GM12878 (cell line): ENCODE measurements around the gene CTNS. TPM values are rescaled to one million over a fixed set of nuclear protein-coding genes. Genes with fewer than 3 reads are reported as not detected.
"Not testable (repeated sequence)": the region's sequence is repeated elsewhere in the genome, so short reads cannot be mapped to it uniquely, and the experiment has no call there.

Experiments
- ATAC-seq: fragments of 200-7000 bp; cut with Tn5 transposase; 3 replicates; pipeline ENCODE4 v1.9.1; 2020; ENCODE audit warnings: mild to moderate bottlenecking, moderate library complexity
- BruUV-seq: library from RNA; stranded (reverse); fragments of 400-500 nt; replicated peaks from 2 replicates; lab custom pipeline; 2021; lab: Mats Ljungman, UMichigan
- CTCF ChIA-PET: fragments of 300-600 bp; sonication (Branson Sonifier 250); formaldehyde crosslinking; extraction: SDS; loops from one replicate; lab custom pipeline; 2021; ENCODE audit warnings: inconsistent platforms; lab: Yijun Ruan, JAX
- POLR2A ChIA-PET: fragments of 350-600 bp; formaldehyde crosslinking; extraction: SDS; loops from one replicate; lab custom pipeline; 2021; ENCODE audit warnings: inconsistent platforms; lab: Charles Lee
- RAD21 ChIA-PET: fragments of 300-600 bp; sonication (Branson Sonifier 250); formaldehyde crosslinking; loops from one replicate; lab custom pipeline; 2023; ENCODE audit warnings: antibody characterized with exemption; ENCODE audit not compliant: unreplicated experiment; lab: Charles Lee
- SMC1A ChIA-PET: fragments of 300-600 bp; sonication (Branson Sonifier 250); formaldehyde crosslinking; loops from one replicate; lab custom pipeline; 2023; ENCODE audit not compliant: unreplicated experiment, uncharacterized antibody; lab: Charles Lee
- DNase-seq: peaks from one replicate; pipeline ENCODE4 v3.0.0-alpha.2; 2011; ENCODE audit warnings: low read depth, low spot score
- FAIRE-seq: peaks from 3 replicates; lab custom pipeline; 2011; peaks lifted over from hg19 to GRCh38; lab: Jason Lieb, UNC
- H2AFZ ChIP-seq: 2 replicates; pipeline ENCODE4 v1.6.0; 2011; ENCODE audit warnings: low read depth, low read length, control low read depth; ENCODE audit not compliant: control insufficient read depth
- H3K27ac ChIP-seq: 2 replicates; pipeline ENCODE4 v1.5.1; 2011; ENCODE audit warnings: control low read depth; ENCODE audit not compliant: control insufficient read depth, insufficient read depth
- H3K27me3 ChIP-seq, 2 experiments: replicated peaks in 1 of 2; 2 replicates each; pipeline versions ENCODE4 v1.6.0 to v1.6.1; 2011; ENCODE audit warnings: low read length in 1 of 2; ENCODE audit not compliant: control insufficient read depth in 2 of 2, insufficient read depth in 2 of 2
- H3K36me3 ChIP-seq, 2 experiments: 2 replicates each; pipeline ENCODE4 v1.5.1; 2011; ENCODE audit warnings: low read length in 1 of 2; ENCODE audit not compliant: control insufficient read depth in 2 of 2, insufficient read depth in 2 of 2
- H3K4me1 ChIP-seq: 2 replicates; pipeline ENCODE4 v1.6.1; 2011; ENCODE audit warnings: mild to moderate bottlenecking, low read length, moderate library complexity, mixed read lengths; ENCODE audit not compliant: control insufficient read depth, insufficient read depth
- H3K4me2 ChIP-seq: 2 replicates; pipeline ENCODE4 v1.6.0; 2011; ENCODE audit warnings: control low read depth; ENCODE audit not compliant: control insufficient read depth, insufficient read depth
- H3K4me3 ChIP-seq: fragments of 200-600 bp; sonication (generic); 2 replicates; pipeline ENCODE4 v1.5.1; 2016
- H3K79me2 ChIP-seq: 2 replicates; pipeline ENCODE4 v1.6.0; 2011; ENCODE audit warnings: low read length; ENCODE audit not compliant: control insufficient read depth, insufficient read depth
- H3K9ac ChIP-seq: 2 replicates; pipeline ENCODE4 v1.8.0; 2011; ENCODE audit warnings: low read length, control low read depth, mixed read lengths; ENCODE audit not compliant: control insufficient read depth, insufficient read depth
- H3K9me3 ChIP-seq: replicated peaks from 3 replicates; pipeline ENCODE4 v1.5.1; 2011; ENCODE audit warnings: mild to moderate bottlenecking, low read length; ENCODE audit not compliant: control insufficient read depth, insufficient read depth
- H4K20me1 ChIP-seq: 2 replicates; pipeline ENCODE4 v1.6.0; 2011; ENCODE audit not compliant: control insufficient read depth, insufficient read depth
- CBX5 ChIP-seq: sonication (generic); IDR thresholded peaks from 2 replicates; pipeline ENCODE4 v1.6.1; 2016; ENCODE audit warnings: low read depth, moderate library complexity, mild to moderate bottlenecking, inconsistent platforms
- CEBPB ChIP-seq, 2 experiments: fragments of 150-350 bp in 1 of 2; IDR thresholded peaks; 2 replicates each; pipeline ENCODE4 v1.6.1; 2012 to 2014; ENCODE audit warnings: low read depth in 2 of 2, low read length in 2 of 2, borderline replicate concordance in 1 of 2, inconsistent platforms in 1 of 2
- CHD1 ChIP-seq: IDR thresholded peaks from 2 replicates; pipeline ENCODE4 v1.6.1; 2012; ENCODE audit warnings: low read depth, low read length, improper control_type of control experiment
- NFYB ChIP-seq: IDR thresholded peaks from 2 replicates; pipeline ENCODE4 v1.6.1; 2011; ENCODE audit warnings: low read depth, mild to moderate bottlenecking, low read length, improper control_type of control experiment, moderate library complexity; ENCODE audit not compliant: insufficient read depth
- RCOR1 ChIP-seq: conservative IDR thresholded peaks from 2 replicates; pipeline ENCODE4 v1.6.1; 2012; ENCODE audit warnings: low read depth, low read length, improper control_type of control experiment
- TCF12 ChIP-seq: IDR thresholded peaks from 2 replicates; pipeline ENCODE4 v1.6.1; 2011; ENCODE audit warnings: low read depth, mild to moderate bottlenecking, low read length
- YBX1 ChIP-seq: fragments of 450-650 bp; IDR thresholded peaks from 2 replicates; pipeline ENCODE4 v1.6.1; 2016; ENCODE audit warnings: antibody characterized with exemption
- WGBS: methylation state at CpG from one replicate; pipeline ENCODE4 v1.1.6; 2016; ENCODE audit warnings: low lambda C conversion rate; ENCODE audit not compliant: insufficient replicate concordance, insufficient coverage; ENCODE audit errors: missing lambda C conversion rate; 5-methylcytosine and 5-hydroxymethylcytosine counted together
- in situ Hi-C: fragments of 300-500 bp; cut with MboI; formaldehyde crosslinking; loops from 9 replicates; pipeline ENCODE4 v1.14.3; 2018; ENCODE audit warnings: mixed read lengths
- intact Hi-C: fragments of 100-400 bp; cut with micrococcal nuclease; formaldehyde crosslinking; loops from one replicate; pipeline ENCODE4 v1.14.2; 2022; ENCODE audit not compliant: unreplicated experiment
- polyA plus RNA-seq, 11 experiments: library from polyadenylated mRNA; depleted of rRNA in 4 of 11; unstranded in 6 of 11; stranded (reverse) in 5 of 11; fragments of >200 nt; fragmentation: Nextera tagmentation in 4 of 11; fragmentation: Illumina TruSeq in 1 of 11; extraction: Ambion mirVana in 4 of 11; extraction: Trizol in 1 of 11; gene quantifications; 1 replicate in 1 of 11; 2 replicates in 10 of 11; pipeline versions ENCODE4 v1.2.1 to v1.2.3, GENCODE V29; 2011 to 2016; ENCODE audit warnings: inconsistent platforms in 2 of 11, missing spikeins in 2 of 11, low read depth in 1 of 11
- total RNA-seq, 4 experiments: library from RNA; depleted of rRNA in 3 of 4; stranded (reverse); fragments of >200 nt in 3 of 4; fragmentation: Illumina TruSeq in 1 of 4; extraction: Trizol in 1 of 4; gene quantifications; 2 replicates each; pipeline versions ENCODE4 v1.2.1 to v1.2.3, GENCODE V29; 2013 to 2021
- TF ChIP-seq, protein P1 (sequence below): fragments of 450-650 bp; formaldehyde crosslinking; IDR thresholded peaks from 2 replicates; pipeline ENCODE4 v1.4.0; 2022; ENCODE audit warnings: mild to moderate bottlenecking, moderate library complexity
- TF ChIP-seq, protein P2 (sequence below): fragments of 450-650 bp; IDR thresholded peaks from 2 replicates; pipeline ENCODE4 v1.6.1; 2017; ENCODE audit warnings: mild to moderate bottlenecking

Gene CTNS
- total and polyA plus RNA-seq, 10 of the 15 experiments (the other 5 are each of a cell fraction or from before 2014, with no cell fraction given): 0.92 to 10.7 (median 6.4) TPM

DNA sequence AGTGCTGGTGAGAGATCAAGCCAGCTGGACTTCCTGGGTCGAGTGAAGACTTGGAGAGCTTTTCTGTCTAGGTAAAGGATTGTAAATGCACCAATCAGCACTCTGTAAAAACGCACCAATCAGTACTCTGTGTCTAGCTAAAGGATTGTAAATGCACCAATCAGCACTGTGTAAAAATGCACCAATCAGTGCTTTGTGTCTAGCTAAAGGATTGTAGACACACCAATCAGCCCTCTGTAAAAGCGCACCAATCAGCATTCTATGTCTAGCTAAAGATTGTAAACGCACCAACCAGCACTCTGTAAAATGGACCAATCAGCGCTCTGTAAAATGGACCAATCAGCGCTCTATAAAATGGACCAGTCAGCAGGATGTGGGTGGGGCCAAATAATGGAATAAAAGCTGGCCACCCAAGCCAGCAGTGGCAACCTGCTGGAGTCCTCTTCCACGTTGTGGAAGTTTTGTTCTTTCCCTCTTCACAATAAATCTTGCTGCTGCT lies 65.5 kb downstream of the CTNS start:
- in situ Hi-C loops: loop anchor here (25.0 kb wide), 1 partner anchor 1510 kb away; no protein-coding TSS in a partner anchor
- FAIRE-seq: not testable (repeated sequence)
- peak; percentile 83 for TF ChIP-seq NFYB
- TF ChIP-seq, all 136 proteins: peak for 1; not testable (repeated sequence) for 135
- DNase-seq, H3K4me1 ChIP-seq, BruUV-seq, CTCF ChIA-PET, H3K79me2 ChIP-seq, H4K20me1 ChIP-seq, H3K4me2 ChIP-seq, H3K4me3 ChIP-seq, H2AFZ ChIP-seq, H3K36me3 ChIP-seq, H3K9ac ChIP-seq, H3K27me3 ChIP-seq, H3K27ac ChIP-seq, RAD21 ChIA-PET, intact Hi-C loops, ATAC-seq: not testable (repeated sequence)
- SMC1A ChIA-PET: interaction anchor here (1.3 to 1.9 kb wide), 2 partner anchors 9 to 21 kb away, joined by 4 to 5 read pairs; no protein-coding TSS in a partner anchor
- POLR2A ChIA-PET: interaction anchor here (0.9 kb wide), 1 partner anchor 9 kb away, joined by 5 read pairs; no protein-coding TSS in a partner anchor
- WGBS: 83% methylated on average over 7 of the region's 7 CpGs
- peaks cover 15% of the 10 kb centered on the region; the same call in 2 of the 3 replicates for H3K9me3 ChIP-seq

DNA sequence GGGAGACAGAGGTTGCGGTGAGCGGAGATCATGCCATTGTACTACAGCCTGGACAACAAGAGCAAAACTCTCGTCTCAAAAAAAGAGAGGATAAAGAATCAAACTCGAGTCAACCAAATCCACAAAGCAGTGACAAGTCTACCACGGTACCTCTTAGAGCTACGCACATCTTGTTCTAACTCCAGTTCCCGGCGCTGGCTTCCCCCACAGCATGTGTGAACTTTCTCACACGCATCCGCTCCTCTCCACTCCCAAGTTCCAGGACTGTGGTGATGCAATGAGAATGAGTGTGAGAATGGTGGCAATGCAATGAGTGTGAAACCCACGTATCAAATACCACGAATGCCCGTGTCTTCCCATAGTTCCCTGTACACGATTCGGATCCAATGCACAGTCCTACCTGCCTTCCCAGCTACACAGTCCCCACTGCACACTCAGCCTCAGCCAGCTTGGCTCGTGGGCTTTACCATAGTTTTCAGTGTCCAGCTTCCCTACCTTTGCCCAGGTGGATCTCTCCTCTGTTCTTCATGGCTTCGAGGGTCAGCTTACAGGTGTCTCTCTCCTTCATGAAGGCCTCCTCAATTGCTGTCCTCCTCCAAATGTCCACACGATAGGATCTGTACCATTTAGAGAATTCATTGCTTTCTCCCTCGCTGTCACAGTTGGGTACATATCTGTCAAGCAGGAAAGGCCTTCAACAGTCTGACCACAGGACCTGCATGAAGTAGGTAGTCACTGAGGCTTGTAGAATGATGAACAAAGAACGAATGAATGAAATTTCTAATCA lies 68.6 kb downstream of the CTNS start:
- H3K9me3 ChIP-seq: peaks cover 3% of the 10 kb centered on the region; the same call in 2 of the 3 replicates
- ChIA-PET RAD21 (no interaction called here), CTCF (interaction anchor here (0.6 to 2.1 kb wide), 2 partner anchors 33 to 206 kb away, joined by 3 to 5 read pairs; no protein-coding TSS in a partner anchor), POLR2A (no interaction called here), SMC1A (no interaction called here)
- WGBS: 74% methylated on average over 20 of the region's 20 CpGs
- H2AFZ ChIP-seq: no peak overlapping the region
- no peaks in the 10 kb centered on the region for H3K79me2 ChIP-seq
- in situ Hi-C loops: loop anchor here (25.0 kb wide), 1 partner anchor 1507 kb away; no protein-coding TSS in a partner anchor
- no peak overlapping the region for H3K4me2 ChIP-seq
- no peak overlapping the region for H3K9ac ChIP-seq
- H3K27ac ChIP-seq: no peak overlapping the region
- H3K36me3 ChIP-seq: no peaks in the 10 kb centered on the region
- no peaks in the 10 kb centered on the region for H4K20me1 ChIP-seq
- no peak for ATAC-seq
- FAIRE-seq: no peak
- no peaks in the 10 kb centered on the region for H3K27me3 ChIP-seq
- DNase-seq: no peak
- H3K4me1 ChIP-seq: peaks cover 4% of the 10 kb centered on the region; the same call in 1 of the 2 replicates
- BruUV-seq: no TSS peak
- intact Hi-C loops: no loop called here
- H3K4me3 ChIP-seq: no peak overlapping the region
- no peak for TF ChIP-seq RCOR1
- no peak for TF ChIP-seq TCF12
- no peak for TF ChIP-seq YBX1
- TF ChIP-seq, protein P1, sequence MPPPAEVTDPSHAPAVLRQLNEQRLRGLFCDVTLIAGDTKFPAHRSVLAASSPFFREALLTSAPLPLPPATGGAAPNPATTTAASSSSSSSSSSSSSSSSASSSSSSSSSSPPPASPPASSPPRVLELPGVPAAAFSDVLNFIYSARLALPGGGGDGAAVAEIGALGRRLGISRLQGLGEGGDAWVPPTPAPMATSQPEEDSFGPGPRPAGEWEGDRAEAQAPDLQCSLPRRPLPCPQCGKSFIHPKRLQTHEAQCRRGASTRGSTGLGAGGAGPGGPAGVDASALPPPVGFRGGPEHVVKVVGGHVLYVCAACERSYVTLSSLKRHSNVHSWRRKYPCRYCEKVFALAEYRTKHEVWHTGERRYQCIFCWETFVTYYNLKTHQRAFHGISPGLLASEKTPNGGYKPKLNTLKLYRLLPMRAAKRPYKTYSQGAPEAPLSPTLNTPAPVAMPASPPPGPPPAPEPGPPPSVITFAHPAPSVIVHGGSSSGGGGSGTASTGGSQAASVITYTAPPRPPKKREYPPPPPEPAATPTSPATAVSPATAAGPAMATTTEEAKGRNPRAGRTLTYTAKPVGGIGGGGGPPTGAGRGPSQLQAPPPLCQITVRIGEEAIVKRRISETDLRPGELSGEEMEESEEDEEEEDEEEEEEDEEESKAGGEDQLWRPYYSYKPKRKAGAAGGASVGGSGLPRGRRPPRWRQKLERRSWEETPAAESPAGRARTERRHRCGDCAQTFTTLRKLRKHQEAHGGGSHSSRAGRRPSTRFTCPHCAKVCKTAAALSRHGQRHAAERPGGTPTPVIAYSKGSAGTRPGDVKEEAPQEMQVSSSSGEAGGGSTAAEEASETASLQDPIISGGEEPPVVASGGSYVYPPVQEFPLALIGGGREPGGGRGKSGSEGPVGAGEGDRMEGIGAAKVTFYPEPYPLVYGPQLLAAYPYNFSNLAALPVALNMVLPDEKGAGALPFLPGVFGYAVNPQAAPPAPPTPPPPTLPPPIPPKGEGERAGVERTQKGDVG (CRISPR knock-in tag): no peak
- TF ChIP-seq CBX5: no peak
- no peak for TF ChIP-seq CEBPB (IDR thresholded peaks at IDR 0.05; ENCODE audit: borderline replicate concordance in 1 of 2, low read depth in 2 of 2, low read length in 2 of 2)
- TF ChIP-seq CHD1: no peak
- TF ChIP-seq, protein P2, sequence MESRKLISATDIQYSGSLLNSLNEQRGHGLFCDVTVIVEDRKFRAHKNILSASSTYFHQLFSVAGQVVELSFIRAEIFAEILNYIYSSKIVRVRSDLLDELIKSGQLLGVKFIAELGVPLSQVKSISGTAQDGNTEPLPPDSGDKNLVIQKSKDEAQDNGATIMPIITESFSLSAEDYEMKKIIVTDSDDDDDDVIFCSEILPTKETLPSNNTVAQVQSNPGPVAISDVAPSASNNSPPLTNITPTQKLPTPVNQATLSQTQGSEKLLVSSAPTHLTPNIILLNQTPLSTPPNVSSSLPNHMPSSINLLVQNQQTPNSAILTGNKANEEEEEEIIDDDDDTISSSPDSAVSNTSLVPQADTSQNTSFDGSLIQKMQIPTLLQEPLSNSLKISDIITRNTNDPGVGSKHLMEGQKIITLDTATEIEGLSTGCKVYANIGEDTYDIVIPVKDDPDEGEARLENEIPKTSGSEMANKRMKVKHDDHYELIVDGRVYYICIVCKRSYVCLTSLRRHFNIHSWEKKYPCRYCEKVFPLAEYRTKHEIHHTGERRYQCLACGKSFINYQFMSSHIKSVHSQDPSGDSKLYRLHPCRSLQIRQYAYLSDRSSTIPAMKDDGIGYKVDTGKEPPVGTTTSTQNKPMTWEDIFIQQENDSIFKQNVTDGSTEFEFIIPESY: no peak
